ENCODE measurements around the gene CSF2RB.

Gene CSF2RB

GRCh38 chr22:36892292-36892691, 21.1 kb upstream of the CSF2RB start:
- DNase-seq = no peak

DNA sequence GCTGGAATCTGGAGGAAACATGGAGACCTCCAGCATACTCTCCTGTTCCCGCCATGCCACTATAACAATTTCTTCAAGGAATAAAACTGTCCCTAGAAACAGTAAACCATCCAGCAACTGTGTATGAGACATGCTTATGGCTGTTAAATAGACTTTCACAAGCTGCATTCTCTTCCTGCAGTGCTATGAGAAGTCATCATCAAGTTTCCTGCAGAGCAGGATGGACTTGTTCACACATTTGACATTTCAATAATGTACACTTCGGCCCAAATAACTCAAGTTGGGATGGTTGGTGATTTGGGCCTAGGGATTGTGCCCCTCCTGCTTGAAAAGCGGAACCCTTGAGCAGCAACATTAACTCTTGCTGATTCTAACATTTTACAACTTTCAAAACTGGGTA, 20.2 kb upstream of the CSF2RB start:
- no peak for DNase-seq

GRCh38 chr22:36894266-36894665, 19.2 kb upstream of the CSF2RB start:
- no peak for DNase-seq

GRCh38 chr22:36897611-36898010, 15.8 kb upstream of the CSF2RB start:
- no peak for DNase-seq

DNA sequence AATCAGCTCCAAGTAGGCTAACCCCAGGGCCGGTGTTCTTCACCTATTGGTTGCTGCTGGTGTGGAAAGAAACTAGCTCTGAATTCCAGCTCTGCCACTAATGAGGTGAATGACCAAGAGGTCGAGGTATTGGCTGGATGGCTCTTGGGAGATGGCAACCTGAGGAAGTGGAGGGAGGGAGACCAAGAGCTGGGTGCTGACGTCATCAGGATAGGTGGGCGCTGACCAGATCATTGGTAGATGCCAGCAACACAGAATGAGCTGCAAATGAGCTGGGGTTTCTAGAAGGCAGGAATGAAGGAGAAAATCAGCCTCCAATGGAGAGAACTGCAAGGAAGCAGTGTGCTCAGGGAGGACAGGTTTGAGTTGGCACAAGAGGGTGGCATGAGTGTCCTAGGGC, 14.7 kb upstream of the CSF2RB start:
- DNase-seq = no peak

DNA sequence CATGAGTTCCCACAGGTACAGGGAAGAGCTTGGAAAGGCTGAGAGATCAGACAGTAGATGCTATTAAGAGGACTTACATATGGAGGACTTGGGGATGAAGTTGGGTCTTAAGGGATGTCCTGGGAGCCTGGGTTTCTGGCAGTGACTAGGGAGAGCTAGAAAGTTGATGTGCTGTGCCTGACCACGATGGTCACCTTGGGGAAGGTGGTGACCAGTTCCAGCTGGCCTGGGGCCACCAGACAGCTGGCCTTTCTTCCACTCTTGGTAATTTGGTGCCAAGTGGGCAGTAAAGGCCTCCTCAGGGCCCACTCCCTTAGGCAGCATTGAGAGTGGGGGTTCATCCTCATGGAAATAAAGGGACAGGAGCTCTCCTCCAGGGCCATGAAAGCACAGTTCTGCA, 13.9 kb upstream of the CSF2RB start:
- no peak for DNase-seq

DNA sequence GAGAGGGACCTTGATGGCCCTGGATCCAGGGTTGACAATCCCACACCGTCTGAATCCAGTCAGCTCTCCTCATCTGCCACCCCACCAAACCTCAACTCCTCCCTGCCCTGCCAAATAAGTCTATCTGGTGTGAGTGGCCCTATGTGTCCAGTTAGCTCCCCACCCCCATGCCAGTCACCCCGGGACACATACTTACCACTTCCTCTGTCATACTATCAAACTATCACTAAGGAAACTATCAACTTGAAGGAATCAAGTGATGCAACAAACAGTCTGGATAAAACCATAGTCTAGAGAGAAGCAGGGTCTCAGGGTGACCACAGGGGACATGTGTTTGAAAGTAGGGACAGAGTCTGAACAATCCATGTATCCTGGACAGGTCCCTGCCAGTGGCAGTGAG, 13.2 kb upstream of the CSF2RB start:
- no peak for DNase-seq

DNA sequence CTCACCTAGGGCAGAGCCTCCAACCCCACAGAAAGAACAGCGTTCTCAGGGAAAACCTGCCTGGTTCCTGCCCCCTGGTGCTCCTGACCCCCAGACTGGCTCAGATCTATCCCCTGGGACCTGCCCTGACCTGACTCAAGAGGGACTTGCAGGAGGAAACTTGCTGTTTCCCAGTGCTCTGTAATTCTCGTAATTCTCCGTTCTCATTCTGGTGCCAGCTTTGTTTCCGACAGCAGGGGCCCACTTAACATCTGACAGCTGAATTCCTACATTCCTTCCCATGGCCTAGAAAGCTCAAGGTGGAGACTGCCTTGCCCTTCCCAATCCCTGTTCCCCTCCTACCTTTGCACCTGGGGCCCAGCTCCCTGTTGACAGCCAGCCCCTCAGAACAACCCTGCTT, 12.5 kb upstream of the CSF2RB start:
- DNase-seq = no peak

GRCh38 chr22:36901411-36902142, 11.9 kb upstream of the CSF2RB start:
- DNase-seq = no peak

GRCh38 chr22:36902143-36902926, 11.1 kb upstream of the CSF2RB start:
- no peak for DNase-seq

DNA sequence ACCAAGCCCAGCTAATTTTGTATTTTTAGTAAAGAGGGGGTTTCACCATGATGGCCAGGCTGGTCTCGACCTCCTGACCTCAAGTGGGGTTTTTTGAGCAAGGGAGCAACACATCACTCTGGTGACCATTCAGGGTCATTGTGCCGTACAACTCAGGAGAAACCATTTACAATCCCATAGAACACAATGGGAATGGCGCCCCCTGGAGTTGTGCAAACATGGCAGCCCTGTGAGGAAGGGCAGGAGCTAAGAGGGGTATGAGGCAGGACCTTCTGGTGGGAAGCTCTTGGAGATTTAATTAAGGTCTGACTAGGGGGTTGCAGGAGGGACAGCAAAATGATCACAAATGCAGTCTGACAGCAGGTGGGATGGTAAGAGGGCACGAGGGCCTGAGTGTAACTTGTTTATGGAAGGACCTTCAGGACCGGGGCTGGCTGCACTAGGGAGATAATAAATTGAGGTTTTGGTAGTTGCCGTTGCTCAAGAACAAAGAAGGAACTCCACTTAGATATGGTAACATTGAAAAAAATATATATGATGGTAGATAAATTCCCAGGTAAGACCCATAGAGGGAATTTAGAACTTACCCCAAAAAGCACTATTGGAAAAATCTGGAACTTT, 9.1 kb upstream of the CSF2RB start:
- no peak for DNase-seq

DNA sequence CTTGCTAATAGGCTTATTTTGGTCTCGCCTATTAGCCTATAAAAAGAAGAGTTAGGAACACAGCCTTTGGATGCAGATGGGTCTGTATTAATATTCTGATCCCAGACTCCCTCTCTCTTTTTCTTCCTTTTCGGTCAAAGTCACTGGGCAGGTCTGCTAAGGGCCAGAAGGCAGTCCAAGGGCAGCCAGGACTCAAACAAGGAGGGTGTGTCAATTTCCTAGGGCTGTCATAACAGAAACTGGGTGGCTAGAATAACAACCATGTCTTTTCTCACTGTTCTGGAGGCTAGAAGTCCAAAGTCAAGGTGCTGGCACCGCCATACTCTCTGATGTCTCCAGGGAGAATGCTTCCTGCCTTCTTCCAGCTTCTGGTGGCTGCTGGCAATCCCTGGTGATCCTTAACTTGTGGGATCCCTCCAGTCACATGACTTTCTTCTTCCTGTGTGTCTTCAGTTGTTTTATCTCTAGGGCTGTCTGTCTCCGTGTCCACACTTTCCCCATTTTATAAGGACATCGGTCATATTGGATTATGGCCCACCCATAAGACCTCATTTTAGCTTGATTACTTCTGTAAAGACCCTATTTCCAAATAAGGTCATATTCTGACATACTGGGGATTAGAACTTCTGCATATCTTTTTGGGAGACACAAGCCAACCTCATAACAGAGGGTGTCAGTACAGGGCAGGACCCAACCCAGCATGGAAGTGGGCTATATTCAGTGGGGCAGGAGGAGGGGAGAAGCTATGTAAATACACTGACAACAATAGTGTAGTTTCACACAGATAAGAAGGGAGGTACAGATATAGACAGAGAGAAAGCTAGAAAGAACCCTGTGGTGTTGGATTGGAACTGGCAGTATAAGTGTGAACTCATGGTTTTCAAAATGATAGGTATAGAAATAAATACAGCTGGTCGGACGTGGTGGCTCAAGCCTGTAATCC, 5.9 kb upstream of the CSF2RB start:
- DNase-seq = no peak

DNA sequence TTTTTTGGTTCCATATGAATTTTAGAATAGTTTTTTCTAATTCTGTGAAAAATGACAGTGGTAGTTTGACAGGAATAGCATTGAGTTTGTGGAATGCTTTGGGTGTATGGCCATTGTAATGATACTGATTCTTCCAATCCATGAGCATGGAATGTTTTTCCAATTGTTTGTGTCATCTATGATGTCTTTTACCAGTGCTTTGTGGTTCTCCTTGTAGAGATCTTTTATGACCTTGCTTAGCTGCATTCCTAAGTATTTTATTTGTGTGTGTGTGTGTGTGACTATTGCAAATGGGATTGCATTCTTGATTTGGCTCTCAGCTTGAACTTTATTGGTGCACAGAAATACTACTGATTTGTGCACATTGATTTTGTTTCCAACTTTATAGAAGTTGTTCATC, 3.0 kb upstream of the CSF2RB start:
- no peak for DNase-seq

GRCh38 chr22:36911887-36912661, 1.4 kb upstream of the CSF2RB start:
- no peak for DNase-seq

GRCh38 chr22:36912694-36913426, 568 bp upstream of the CSF2RB start:
- DNase-seq = no peak

DNA sequence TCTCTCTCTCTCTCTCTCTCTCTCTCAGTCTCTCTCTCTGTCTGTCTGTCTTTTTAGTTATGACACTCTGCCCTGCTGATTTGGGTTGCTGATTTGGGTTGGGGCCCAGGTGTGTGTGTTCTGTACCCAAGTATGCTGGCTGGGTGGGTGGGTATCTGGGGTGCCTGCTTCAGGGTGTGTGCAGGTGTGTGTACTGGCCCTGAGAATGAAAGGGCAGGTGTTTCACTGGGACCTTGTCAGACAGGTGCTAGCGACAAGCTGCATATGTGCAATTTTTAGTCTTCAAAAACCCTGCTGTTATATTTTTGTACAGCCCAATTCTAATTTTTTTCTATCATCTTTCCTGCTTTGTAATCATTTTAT, 943 bp downstream of the CSF2RB start:
- no peak for DNase-seq

GRCh38 chr22:36916034-36916433, 2.6 kb downstream of the CSF2RB start:
- no peak for DNase-seq

DNA sequence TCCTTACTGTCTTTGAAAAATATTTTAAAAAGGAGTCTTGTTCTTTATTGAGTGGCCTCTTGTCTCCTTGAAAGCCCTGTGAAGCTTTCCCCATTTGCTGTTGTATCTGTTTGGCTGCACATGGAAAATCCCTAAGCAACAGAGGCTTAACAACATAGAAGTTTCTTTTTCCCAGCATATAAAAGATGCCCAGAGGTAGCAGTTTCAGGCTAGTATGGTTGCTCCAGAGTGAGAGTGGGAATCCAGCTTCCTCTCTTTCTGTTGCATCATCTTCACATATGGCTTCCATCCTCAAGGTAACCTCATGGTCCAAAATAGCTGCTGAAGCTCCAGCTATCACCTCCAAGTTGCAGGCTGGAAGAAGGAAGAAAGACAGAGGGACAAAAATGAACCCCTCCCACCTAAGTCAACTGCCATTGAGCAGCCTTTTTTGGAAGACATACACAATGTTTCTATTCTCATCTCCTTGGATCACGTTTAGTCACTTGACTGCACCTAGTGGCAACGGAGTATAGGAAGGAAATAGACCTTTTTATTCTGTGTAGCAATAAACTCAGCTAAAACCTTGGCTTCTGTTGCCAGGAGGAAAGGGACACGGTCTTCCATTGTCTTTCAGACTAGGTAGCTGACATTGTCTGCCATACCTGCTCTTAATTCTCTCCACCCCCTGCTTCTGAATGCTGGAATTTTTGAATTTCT, 5.3 kb downstream of the CSF2RB start:
- DNase-seq = no peak

- DNase-seq = no peak
These were observed 8.1 kb downstream of the CSF2RB start for GRCh38 chr22:36921309-36922104.

GRCh38 chr22:36922105-36922608, 8.7 kb downstream of the CSF2RB start:
- no peak for DNase-seq

Measured in NCI-H1105 (cell line).